AG09319 (cell line): Measurements from ENCODE around the gene FARP1.

Experiments used
- DNase-seq: peaks from one replicate; pipeline ENCODE4 v3.0.0-alpha.2; 2010; ENCODE audit warnings: low read depth; ENCODE audit errors: extremely low read depth
- TF ChIP-seq, protein P1 (sequence below): IDR thresholded peaks from 2 replicates; pipeline ENCODE4 v1.5.1; 2011; ENCODE audit warnings: low read depth, mild to moderate bottlenecking, inconsistent platforms, low read length, moderate library complexity

The FARP1 gene

GRCh38 chr13:98187155-98187964 is 44.5 kb downstream of the FARP1 start:
- TF ChIP-seq, protein P1, sequence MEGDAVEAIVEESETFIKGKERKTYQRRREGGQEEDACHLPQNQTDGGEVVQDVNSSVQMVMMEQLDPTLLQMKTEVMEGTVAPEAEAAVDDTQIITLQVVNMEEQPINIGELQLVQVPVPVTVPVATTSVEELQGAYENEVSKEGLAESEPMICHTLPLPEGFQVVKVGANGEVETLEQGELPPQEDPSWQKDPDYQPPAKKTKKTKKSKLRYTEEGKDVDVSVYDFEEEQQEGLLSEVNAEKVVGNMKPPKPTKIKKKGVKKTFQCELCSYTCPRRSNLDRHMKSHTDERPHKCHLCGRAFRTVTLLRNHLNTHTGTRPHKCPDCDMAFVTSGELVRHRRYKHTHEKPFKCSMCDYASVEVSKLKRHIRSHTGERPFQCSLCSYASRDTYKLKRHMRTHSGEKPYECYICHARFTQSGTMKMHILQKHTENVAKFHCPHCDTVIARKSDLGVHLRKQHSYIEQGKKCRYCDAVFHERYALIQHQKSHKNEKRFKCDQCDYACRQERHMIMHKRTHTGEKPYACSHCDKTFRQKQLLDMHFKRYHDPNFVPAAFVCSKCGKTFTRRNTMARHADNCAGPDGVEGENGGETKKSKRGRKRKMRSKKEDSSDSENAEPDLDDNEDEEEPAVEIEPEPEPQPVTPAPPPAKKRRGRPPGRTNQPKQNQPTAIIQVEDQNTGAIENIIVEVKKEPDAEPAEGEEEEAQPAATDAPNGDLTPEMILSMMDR = no peak
- no peak for DNase-seq

GRCh38 chr13:98187965-98188261 is 45.0 kb downstream of the FARP1 start:
- DNase-seq = no peak
- TF ChIP-seq, protein P1 = no peak

- TF ChIP-seq, protein P1 = no peak
- DNase-seq = no peak
These were observed 45.8 kb downstream of the FARP1 start for GRCh38 chr13:98188544-98189166.

DNA sequence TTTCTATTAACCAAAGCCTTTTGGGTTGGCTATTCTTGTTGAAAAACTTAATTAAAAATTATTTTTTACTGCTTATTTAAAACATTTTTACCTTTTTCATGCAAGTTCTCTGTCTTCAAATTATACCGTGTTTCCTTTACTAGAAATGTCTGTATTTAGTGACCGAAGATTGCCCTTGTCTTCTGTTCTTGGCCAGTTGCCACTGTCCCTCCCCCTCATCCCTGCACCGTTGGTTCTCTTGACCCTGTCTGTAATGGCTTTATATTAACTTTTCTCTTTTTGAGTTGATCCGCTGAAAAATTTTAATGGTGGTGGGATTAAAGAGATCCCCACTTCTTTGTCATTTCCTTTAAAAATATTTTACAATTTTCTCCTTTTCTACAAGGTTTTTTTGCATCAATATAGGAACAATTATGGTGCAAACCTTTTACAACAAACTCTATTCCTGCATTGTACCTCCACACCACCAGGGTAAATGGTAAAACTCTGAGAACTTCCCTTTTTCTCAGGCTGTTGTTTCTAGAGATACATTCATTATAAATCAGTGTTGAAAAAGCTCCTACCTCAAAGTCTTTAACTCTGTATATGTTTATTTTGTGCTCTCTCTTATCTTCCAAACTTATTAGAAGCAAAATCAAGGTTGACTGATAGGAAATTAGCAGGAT is 47.1 kb downstream of the FARP1 start:
- no peak for DNase-seq

GRCh38 chr13:98190889-98191444 is 48.1 kb downstream of the FARP1 start:
- no peak for DNase-seq
- TF ChIP-seq, protein P1 = no peak

More for the DNA sequence above, 47.1 kb downstream of the FARP1 start:
- TF ChIP-seq, protein P1 = no peak

DNA sequence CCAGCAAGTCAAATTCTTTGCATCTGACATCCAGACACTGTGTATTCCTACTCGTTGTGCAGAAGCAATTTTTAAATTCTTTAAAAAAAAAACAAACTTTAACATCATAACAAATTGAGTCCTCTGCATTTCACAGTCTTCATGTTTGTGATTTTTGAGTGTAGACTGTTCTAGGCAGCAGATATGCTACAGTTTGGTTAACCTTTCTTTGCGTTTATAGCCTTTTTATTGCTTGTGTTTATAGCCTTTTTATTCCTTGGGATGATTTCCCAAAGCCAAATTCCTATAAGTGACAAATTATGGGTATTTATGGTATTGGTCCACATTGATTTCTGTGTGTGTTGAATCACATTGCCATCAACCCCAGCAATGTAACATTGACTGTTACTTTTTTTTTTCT is 49.1 kb downstream of the FARP1 start:
- TF ChIP-seq, protein P1 = no peak
- no peak for DNase-seq
